Thyroid gland (tissue), 4 donors: ENCODE data around the gene IFT88.

Experiments
- CTCF ChIP-seq, 6 experiments: fragments of 200-600 bp in 3 of 6; fragments of 450-650 bp in 3 of 6; sonication (generic) in 3 of 6; IDR thresholded peaks; one replicate each; pipeline ENCODE4 v1.5.1; 2016 to 2019; ENCODE audit warnings: antibody characterized with exemption in 6 of 6, mild to moderate bottlenecking in 2 of 6, inconsistent platforms in 1 of 6, moderate library complexity in 1 of 6
- POLR2A ChIP-seq, 2 donors: fragments of 450-650 bp; IDR thresholded peaks; one replicate each; pipeline ENCODE4 v1.6.1; 2017; ENCODE audit warnings: antibody characterized with exemption in 2 of 2, mild to moderate bottlenecking in 2 of 2, moderate library complexity in 1 of 2

- TF ChIP-seq CTCF (IDR thresholded peaks at IDR 0.05) (no peak), POLR2A (IDR thresholded peaks at IDR 0.05) (no peak)
Measured at GRCh38 chr13:20667857-20668437, 101.0 kb downstream of the IFT88 start.
